ENCODE results near the gene CCDC57. TPM values are rescaled to one million over a fixed set of nuclear protein-coding genes. Genes with fewer than 3 reads are reported as not detected.

The CCDC57 gene
- total and polyA plus RNA-seq, 2 of the 4 experiments (the other 2 are of a cell fraction) = 7.3 to 31.3 TPM

DNA sequence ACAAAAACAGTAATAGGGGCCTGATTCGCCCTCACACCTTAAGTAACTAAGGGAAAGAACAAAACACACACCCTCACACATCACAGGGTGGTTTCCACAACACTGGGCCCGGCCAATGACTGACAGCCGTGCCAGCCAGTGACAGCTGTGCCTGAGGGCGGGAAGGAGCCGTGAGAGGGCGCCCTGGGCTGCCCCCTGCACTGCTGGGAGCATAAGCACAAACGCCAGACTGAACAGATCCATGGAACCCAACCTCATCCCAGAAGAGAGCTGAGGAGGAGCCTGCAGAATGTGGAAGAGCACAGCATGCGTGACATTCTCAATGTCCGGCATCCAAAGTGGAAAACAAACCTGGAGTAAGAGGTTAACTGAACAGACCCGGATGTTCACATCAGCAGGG lies 44.8 kb upstream of the CCDC57 start:
- in situ Hi-C loops (cut with MboI; ENCODE audit: low sequenced_read_pairs) (no loop called here), intact Hi-C loops (cut with micrococcal nuclease) (no loop called here), dilution Hi-C loops (cut with HindIII; ENCODE audit: low sequenced_read_pairs, unreplicated experiment) (no loop called here)
- Histone ChIP-seq H3K9me1 (ENCODE audit: insufficient read depth, low read length) (peaks cover 21% of the 10 kb centered on the region), H3K27me3 (ENCODE audit: control insufficient read depth, insufficient read depth, low read length) (no peaks in the 10 kb centered on the region), H2AK5ac (ENCODE audit: low read depth, low read length) (no peak overlapping the region), H2BK120ac (ENCODE audit: low read depth, low read length) (no peak overlapping the region), H4K20me1 (ENCODE audit: insufficient read depth, low read length) (peaks cover 82% of the 10 kb centered on the region), H3K9me3 (ENCODE audit: control insufficient read depth, insufficient read depth, low read length) (no peaks in the 10 kb centered on the region), H2BK20ac (ENCODE audit: low read depth, low read length) (no peak overlapping the region), H2BK15ac (ENCODE audit: low read depth, low read length) (no peak overlapping the region), H2AFZ (replicated peaks; ENCODE audit: low read length, poor library complexity) (no peak overlapping the region), H3K9ac (ENCODE audit: low read depth, low read length) (no peak overlapping the region), H2AK9ac (replicated peaks; ENCODE audit: low read depth, low read length, poor library complexity) (no peak overlapping the region), H2BK5ac (ENCODE audit: low read depth, low read length, poor library complexity, severe bottlenecking) (no peak overlapping the region), H3K4me1 (ENCODE audit: control insufficient read depth, insufficient read depth, low read length) (no peaks in the 10 kb centered on the region), H4K5ac (ENCODE audit: low read depth, low read length) (no peak overlapping the region), H3K4ac (ENCODE audit: low read depth, low read length) (no peak overlapping the region), H3K4me3 (ENCODE audit: insufficient read depth, low read depth, low read length) (no peak overlapping the region), H3K27ac (ENCODE audit: insufficient read depth, low read length) (no peak overlapping the region), H3K4me2 (ENCODE audit: low read depth, low read length) (no peak overlapping the region), H4K91ac (ENCODE audit: insufficient read depth, low read depth, low read length) (no peak overlapping the region), H3K14ac (replicated peaks; ENCODE audit: low read depth, low read length) (no peak overlapping the region), H4K8ac (ENCODE audit: low read depth in 2 of 2, low read length in 2 of 2) (no peak overlapping the region), H3K23ac (ENCODE audit: low read depth, low read length) (no peak overlapping the region), H3K36me3 (ENCODE audit: control insufficient read depth, insufficient read depth, low read length) (peaks cover 72% of the 10 kb centered on the region), H3K18ac (ENCODE audit: low read depth, low read length) (no peak overlapping the region), H3K56ac (ENCODE audit: extremely low read depth, insufficient read depth, low read length) (no peak overlapping the region), H3K79me1 (ENCODE audit: low read depth in 1 of 2, low read length in 2 of 2) (peaks cover 43 to 77% of the 10 kb centered on the region in 2 experiments)
- BruUV-seq (replicated peaks) = no TSS peak
- CTCF ChIA-PET = no interaction called here
- ATAC-seq (ENCODE audit: low read depth) (peak; percentile 63; the same call in 1 of the 2 replicates), DNase-seq (no peak)
- WGBS, 2 experiments (ENCODE audit: extremely low coverage in 2 of 2, insufficient read length in 1 of 2) = 89% methylated on average over 1 of the region's 10 CpGs; no CpG with 5 or more reads in 1 of the 2 experiments
- POLR2A ChIA-PET (ENCODE audit: unreplicated experiment) = no interaction called here
- TF ChIP-seq CHD1 (IDR thresholded peaks at IDR 0.05; ENCODE audit: low read depth, low read length) (no peak), RCOR1 (IDR thresholded peaks at IDR 0.05; ENCODE audit: insufficient replicate concordance, low read length) (no peak), MAFK (IDR thresholded peaks at IDR 0.05; ENCODE audit: low read depth, low read length) (no peak), CEBPB (IDR thresholded peaks at IDR 0.05; ENCODE audit: low read depth, low read length) (no peak), USF2 (IDR thresholded peaks at IDR 0.05; ENCODE audit: low read depth, low read length) (no peak)

Measured in IMR-90 (cell line).